K562 treated with DMSO at 1 percent for 24 hours (cell line): ENCODE measurements around the gene BLOC1S4. TPM values are rescaled to one million over a fixed set of nuclear protein-coding genes. Genes with fewer than 3 reads are reported as not detected.

Experiments
- total RNA-seq: library from RNA; unstranded; fragments of 300-600 nt; gene quantifications from 2 replicates; pipeline ENCODE4 v1.2.3, GENCODE V29; 2022; ENCODE audit warnings: low read depth; ENCODE audit not compliant: insufficient read depth

The BLOC1S4 gene, protein sequence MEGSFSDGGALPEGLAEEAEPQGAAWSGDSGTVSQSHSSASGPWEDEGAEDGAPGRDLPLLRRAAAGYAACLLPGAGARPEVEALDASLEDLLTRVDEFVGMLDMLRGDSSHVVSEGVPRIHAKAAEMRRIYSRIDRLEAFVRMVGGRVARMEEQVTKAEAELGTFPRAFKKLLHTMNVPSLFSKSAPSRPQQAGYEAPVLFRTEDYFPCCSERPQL
- 45.5 and 52.3 TPM in 2 replicates for total RNA-seq

DNA sequence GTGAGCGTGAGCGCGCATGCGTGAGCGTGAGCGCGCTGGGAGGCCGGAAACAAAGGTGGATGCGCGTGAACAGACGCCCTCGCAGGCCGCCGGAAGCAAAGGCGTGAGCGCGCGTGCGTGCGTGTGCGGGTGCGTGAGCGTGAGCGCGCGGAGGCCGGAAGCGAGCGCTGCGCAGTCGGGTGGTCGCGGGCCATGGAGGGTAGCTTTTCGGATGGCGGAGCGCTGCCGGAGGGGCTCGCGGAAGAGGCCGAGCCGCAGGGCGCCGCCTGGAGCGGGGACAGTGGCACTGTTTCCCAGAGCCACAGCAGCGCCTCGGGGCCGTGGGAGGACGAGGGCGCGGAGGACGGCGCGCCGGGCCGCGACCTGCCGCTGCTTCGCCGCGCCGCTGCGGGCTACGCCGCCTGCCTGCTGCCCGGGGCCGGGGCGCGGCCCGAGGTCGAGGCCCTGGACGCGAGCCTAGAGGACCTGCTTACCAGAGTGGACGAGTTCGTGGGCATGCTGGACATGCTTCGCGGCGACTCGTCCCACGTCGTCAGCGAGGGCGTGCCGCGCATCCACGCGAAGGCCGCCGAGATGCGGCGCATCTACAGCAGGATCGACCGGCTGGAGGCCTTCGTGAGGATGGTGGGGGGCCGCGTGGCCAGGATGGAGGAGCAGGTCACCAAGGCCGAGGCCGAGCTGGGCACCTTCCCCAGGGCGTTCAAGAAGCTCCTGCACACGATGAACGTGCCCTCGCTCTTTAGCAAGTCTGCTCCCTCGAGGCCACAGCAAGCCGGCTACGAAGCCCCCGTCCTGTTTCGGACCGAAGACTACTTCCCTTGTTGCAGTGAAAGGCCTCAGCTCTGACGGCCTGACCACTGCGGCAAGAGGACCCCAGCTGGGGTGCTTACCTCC is at the start of gene BLOC1S4:
TSS of gene BLOC1S4 (plus strand) at position 157 of the 894 bp plus-strand sequence. CDS start at position 193, 36 bp downstream.

DNA sequence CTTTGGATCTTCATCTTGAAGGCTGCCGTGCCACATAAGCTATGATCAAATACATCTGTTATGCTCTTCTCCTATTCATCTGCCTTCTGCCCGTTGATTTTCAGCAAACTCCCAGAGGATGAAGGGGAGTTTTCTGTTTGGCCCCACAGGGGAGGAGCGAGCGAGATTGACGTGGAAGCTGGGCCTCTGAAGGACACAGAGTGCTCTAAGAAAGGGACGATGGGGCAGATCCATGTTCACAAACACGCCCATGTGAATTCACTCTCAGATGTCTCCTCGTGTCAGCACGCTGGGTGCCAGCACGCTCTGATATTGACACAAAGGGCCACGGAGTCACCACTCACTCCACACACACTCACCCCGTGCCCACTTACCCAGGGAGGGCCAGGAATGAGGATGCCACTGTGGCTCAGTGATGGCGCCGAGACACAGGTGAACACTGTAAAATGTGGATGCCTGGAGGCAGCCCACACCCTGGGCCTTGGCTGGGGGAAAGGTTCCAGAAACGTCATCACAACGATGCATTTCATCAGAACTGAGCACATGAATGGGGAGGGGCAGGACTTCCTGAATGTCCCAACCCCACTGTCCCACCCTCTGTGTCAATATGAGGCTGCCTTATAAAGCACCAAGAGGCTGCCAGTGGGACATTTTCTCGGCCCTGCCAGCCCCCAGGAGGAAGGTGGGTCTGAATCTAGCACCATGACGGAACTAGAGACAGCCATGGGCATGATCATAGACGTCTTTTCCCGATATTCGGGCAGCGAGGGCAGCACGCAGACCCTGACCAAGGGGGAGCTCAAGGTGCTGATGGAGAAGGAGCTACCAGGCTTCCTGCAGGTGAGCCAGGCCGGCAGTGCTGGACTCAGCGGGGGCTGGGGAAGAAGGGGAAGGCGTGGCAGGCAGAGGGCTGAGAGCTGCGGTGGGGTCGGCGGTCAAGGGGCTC is 22.5 kb upstream of the BLOC1S4 start, which contains the start of gene S100P:
TSS of gene S100P (plus strand) at position 648 of the 946 bp plus-strand sequence. CDS start at position 703, 55 bp downstream.

DNA sequence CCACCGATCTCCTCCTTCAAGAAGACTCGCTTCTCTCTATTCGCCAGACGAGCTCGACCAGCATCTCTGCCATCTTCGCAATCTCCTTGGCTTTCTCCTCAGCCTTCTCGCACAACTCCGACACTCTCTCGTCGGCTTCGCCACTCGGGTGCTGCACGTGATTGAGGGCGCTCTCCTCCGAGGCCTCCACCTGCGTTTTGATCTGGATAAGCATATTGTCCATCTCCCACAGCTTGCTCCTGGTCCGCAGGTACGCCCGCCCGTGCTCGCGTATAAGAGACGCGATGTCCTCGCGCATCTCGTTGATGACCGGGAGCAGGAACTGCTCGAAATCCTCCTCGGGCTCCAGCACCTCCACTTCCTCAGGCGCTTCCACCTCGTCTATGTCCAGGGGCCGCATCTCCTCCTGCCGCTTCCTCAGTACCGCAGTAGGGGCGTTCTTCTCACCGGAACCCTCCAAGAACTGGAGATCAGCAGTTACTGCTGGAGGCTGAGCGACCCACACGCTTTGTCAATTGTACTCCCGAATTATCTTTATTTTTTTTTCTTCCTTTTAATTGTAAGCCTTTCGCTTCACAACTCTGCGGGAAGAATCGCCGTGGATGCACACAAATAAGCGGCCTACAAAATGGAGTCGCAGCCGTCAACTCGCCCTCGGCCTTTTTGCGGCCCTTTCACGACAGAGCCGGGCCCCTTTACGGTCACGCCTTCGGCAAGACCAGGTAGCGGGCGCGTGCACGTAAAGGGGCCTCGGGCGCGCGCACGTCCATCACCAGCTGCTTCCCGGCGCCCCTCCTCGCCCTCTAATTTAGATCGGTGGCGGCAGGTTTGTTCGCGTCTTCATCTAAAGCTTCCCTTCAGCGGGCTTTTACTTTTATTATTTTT is 6.5 kb upstream of the BLOC1S4 start, which contains the start of gene MRFAP1L1:
TSS of gene MRFAP1L1 (minus strand) at position 636 of the 885 bp plus-strand sequence. CDS start at position 400, 236 bp downstream.

Other genes with a start within 250 kb of the BLOC1S4 start
- not detected in 2 replicates for gene PPP2R2C, start 243.6 kb upstream of the BLOC1S4 start, total RNA-seq
- 28.8 and 29.5 TPM in 2 replicates for gene MAN2B2, start 141.0 kb upstream of the BLOC1S4 start, total RNA-seq
- gene MRFAP1, start 75.5 kb upstream of the BLOC1S4 start, total RNA-seq = 452 and 457 TPM in 2 replicates
- gene S100P, start 22.3 kb upstream of the BLOC1S4 start, total RNA-seq = 22.9 and 35.6 TPM in 2 replicates
- 81.8 and 90.0 TPM in 2 replicates for gene MRFAP1L1, start 6.3 kb upstream of the BLOC1S4 start, total RNA-seq
- 7.1 and 11.6 TPM in 2 replicates for gene KIAA0232, start 66.6 kb downstream of the BLOC1S4 start, total RNA-seq
- gene TBC1D14, start 193.7 kb downstream of the BLOC1S4 start, total RNA-seq = 50.1 and 50.2 TPM in 2 replicates